ENCODE measurements around the gene NHERF2. TPM values are rescaled to one million over a fixed set of nuclear protein-coding genes. Genes with fewer than 3 reads are reported as not detected.

Gene NHERF2
- total RNA-seq, 2 experiments from 2014 or later, result 2.8 to 3.0 TPM

DNA sequence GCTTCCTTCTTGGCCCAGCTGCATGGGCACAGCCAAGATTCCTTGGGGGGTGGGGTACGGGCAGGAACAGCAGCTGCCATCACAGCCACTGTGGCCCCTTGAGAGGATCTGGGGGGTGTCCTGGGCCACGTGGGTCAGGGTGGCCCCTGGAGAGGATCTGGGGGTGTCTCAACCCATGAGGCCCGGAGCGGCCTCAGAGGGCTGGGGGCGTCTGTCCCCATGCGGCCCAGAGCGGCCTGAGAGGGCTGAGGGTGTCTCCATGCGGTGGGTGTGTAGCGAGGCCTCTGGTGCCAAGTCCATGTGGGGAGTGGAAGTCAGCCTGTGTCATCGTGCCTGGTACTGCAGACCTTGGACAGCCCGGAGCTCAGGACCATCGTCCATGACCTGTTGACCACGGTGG, 34.8 kb downstream of the NHERF2 start:
- Mint-ChIP-seq H3K36me3 (ENCODE audit: low read depth) (peaks cover 7% of the 10 kb centered on the region), H3K27me3 (no peaks in the 10 kb centered on the region), H3K27ac (no peak overlapping the region), H3K4me1 (ENCODE audit: low read depth) (no peaks in the 10 kb centered on the region), H3K9me3 (no peaks in the 10 kb centered on the region), H3K4me3 (no peak overlapping the region)
- DNase-seq, result no peak
- intact Hi-C loops (cut with micrococcal nuclease), result no loop called here
- ChIA-PET POLR2A (interaction anchor here (1.6 kb wide), 1 partner anchor 14 kb away, joined by 4 read pairs; the partner anchor contains the start of genes NTHL1 and TSC2), CTCF (no interaction called here)
- TF ChIP-seq CTCF (IDR thresholded peaks at IDR 0.05), result no peak
- no peak for ATAC-seq

DNA sequence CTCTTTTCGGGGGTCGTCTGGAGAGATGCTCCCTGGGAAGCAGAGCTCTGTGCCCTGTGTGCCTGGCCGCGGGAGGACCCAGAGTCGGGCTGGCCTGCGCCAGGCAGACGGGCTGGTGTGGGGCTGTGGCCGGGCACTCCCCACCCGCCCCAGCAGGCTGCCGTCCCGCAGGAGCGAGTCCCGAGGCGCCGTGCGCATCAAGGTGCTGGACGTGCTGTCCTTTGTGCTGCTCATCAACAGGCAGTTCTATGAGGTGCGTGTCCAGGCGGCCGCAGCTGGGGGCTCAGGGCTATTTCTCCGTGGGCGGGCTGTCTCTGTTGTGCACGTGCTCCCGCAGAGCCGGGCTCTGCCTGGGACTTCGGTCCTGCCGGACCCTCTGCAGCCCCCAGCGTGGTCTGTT, 36.1 kb downstream of the NHERF2 start:
- CTCF ChIA-PET, result no interaction called here
- no peak overlapping the region for H3K4me3 Mint-ChIP-seq
- no peak for TF ChIP-seq CTCF (IDR thresholded peaks at IDR 0.05)
- DNase-seq (no peak), ATAC-seq (no peak)
- H3K36me3 Mint-ChIP-seq (ENCODE audit: low read depth), result peaks cover 7% of the 10 kb centered on the region
- no peaks in the 10 kb centered on the region for H3K9me3 Mint-ChIP-seq
- no peaks in the 10 kb centered on the region for H3K4me1 Mint-ChIP-seq (ENCODE audit: low read depth)
- no peaks in the 10 kb centered on the region for H3K27me3 Mint-ChIP-seq
- POLR2A ChIA-PET, result interaction anchor here (1.6 kb wide), 1 partner anchor 15 kb away, joined by 4 read pairs; the partner anchor contains the start of genes NTHL1 and TSC2
- H3K27ac Mint-ChIP-seq, result no peak overlapping the region
- intact Hi-C loops (cut with micrococcal nuclease), result no loop called here

GRCh38 chr16:2063861-2064260, 37.2 kb downstream of the NHERF2 start:
- ChIA-PET POLR2A (no interaction called here), CTCF (no interaction called here)
- H3K4me3 Mint-ChIP-seq, result no peak overlapping the region

GRCh38 chr16:2064368-2064945, 37.8 kb downstream of the NHERF2 start:
- DNase-seq, result no peak
- Mint-ChIP-seq H3K4me1 (ENCODE audit: low read depth) (no peaks in the 10 kb centered on the region), H3K27ac (no peak overlapping the region), H3K9me3 (no peaks in the 10 kb centered on the region), H3K4me3 (no peak overlapping the region), H3K27me3 (no peaks in the 10 kb centered on the region), H3K36me3 (ENCODE audit: low read depth) (peaks cover 9% of the 10 kb centered on the region)
- ChIA-PET POLR2A (no interaction called here), CTCF (no interaction called here)
- no peak for TF ChIP-seq CTCF (IDR thresholded peaks at IDR 0.05)
- ATAC-seq, result no peak
- intact Hi-C loops (cut with micrococcal nuclease), result no loop called here

More at GRCh38 chr16:2063861-2064260, 37.2 kb downstream of the NHERF2 start:
- ATAC-seq, result no peak
- no peak for TF ChIP-seq CTCF (IDR thresholded peaks at IDR 0.05)
- intact Hi-C loops (cut with micrococcal nuclease), result no loop called here
- no peak for DNase-seq
- Mint-ChIP-seq H3K9me3 (no peaks in the 10 kb centered on the region), H3K27me3 (no peaks in the 10 kb centered on the region), H3K4me1 (ENCODE audit: low read depth) (no peaks in the 10 kb centered on the region), H3K27ac (no peak overlapping the region), H3K36me3 (ENCODE audit: low read depth) (peaks cover 9% of the 10 kb centered on the region)

- peaks cover 9% of the 10 kb centered on the region for H3K36me3 Mint-ChIP-seq (ENCODE audit: low read depth)
- intact Hi-C loops (cut with micrococcal nuclease), result no loop called here
- no peak for DNase-seq
- no peak overlapping the region for H3K27ac Mint-ChIP-seq
- H3K27me3 Mint-ChIP-seq, result no peaks in the 10 kb centered on the region
- ChIA-PET CTCF (interaction anchor here (1.0 to 1.3 kb wide), 2 partner anchors 50 to 74 kb away, joined by 3 to 4 read pairs; no protein-coding TSS in a partner anchor), POLR2A (interaction anchor here (0.8 kb wide), 1 partner anchor 16 kb away, joined by 3 read pairs; no protein-coding TSS in a partner anchor)
- no peak for TF ChIP-seq CTCF (IDR thresholded peaks at IDR 0.05)
- no peaks in the 10 kb centered on the region for H3K4me1 Mint-ChIP-seq (ENCODE audit: low read depth)
- H3K9me3 Mint-ChIP-seq, result no peaks in the 10 kb centered on the region
- no peak for ATAC-seq
- H3K4me3 Mint-ChIP-seq, result no peak overlapping the region
Observed at GRCh38 chr16:2066139-2066538, 39.4 kb downstream of the NHERF2 start.

Measured in activated CD8-positive, alpha-beta T cell treated with anti-CD3 and anti-CD28 coated beads for 36 hours (primary cell).